Myometrial cell (primary cell): ENCODE results near the gene TMEM208. TPM values are rescaled to one million over a fixed set of nuclear protein-coding genes. Genes with fewer than 3 reads are reported as not detected.

Source experiments
- total RNA-seq: library from RNA; depleted of rRNA; stranded (reverse); fragments of >200 nt; gene quantifications from 2 replicates; pipeline ENCODE4 v1.2.3, GENCODE V29; 2015

Gene TMEM208
- total RNA-seq: 51.3 and 82.9 TPM in 2 replicates

DNA sequence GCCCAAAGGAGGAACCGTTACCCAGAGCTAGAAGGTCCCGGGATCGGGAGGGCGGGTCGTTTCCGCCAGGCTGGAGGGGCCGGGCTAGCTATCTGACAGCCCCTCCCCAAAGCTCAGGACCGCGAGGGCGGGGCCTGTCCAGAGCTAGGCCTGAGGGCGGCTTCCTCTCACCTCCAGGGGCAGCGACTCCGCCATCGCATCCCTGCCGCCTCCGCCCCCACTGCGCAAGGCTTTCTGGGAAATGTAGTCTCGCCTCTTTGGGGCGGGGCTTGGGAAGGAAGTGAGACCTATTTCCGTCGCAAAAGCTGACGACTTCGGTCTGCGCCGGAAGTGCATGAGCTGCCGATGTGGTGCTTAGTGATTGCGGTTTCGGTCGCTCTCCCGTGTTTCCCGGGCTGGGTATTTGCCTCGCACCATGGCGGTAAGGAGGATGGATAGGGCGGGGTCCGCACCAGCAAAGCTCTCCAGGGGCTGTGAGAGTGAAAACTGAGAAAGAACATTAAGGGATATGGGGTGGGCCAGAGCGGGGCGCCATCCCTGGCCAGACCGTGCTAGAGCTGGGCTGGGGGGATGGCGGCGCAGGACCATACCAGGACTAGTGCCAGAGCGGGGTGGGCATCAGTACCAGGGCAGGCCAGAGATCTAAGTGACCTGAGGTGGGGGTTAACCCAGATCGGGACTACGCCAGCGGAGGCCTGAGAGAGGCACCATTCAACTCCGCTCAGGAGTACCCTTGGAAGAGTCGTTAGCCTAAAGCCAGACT, at the start of gene TMEM208:
Gene TMEM208, plus strand, starts transcription at position 327 of the 763 bp plus-strand sequence. Its CDS starts 89 bp downstream, at position 416.

GRCh38 chr16:67183627-67184452, 43.1 kb upstream of the TMEM208 start, which contains the start of gene MATCAP1:
TSS of gene MATCAP1 (minus strand) at chr16:67183963. CDS start at chr16:67180610, 3,353 bp downstream.

GRCh38 chr16:67190041-67190440, 36.9 kb upstream of the TMEM208 start, which contains the start of gene EXOC3L1:
TSS of gene EXOC3L1 (minus strand) at chr16:67190136. CDS start at chr16:67189676, 460 bp downstream.

DNA sequence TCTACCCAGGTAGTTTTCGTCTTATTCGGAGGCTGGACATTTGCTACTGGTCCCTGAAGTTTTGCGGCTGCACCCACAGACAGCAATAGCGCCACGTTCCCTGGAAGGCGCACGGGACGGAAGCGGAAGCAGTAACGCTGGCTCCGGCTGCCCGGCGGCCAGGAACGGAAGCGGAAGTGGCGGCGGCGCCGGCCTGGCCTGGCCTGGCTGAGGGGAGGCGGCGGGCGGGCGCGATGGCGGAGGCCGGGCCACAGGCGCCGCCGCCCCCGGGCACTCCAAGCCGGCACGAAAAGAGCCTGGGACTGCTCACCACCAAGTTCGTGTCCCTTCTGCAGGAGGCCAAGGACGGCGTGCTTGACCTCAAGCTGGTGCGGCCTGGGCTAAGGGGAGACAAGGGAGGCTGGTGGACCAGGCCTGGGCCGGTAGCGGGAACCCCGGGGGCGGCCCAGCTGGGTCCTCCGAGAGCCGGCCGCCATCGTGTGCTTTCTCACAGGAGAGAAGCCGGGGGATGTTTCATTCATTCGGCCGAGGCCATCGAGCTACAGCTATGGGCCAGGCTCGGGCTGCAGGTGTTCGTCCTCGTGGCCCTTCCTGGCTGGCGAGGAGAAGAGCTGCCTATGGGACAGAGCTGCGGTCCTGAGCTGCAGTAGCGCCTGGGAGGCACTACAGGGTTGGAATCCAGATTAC, 34.8 kb upstream of the TMEM208 start, which contains the start of gene E2F4:
Gene E2F4, plus strand, starts transcription at position 161 of the 687 bp plus-strand sequence. Its CDS starts 73 bp downstream, at position 234.

DNA sequence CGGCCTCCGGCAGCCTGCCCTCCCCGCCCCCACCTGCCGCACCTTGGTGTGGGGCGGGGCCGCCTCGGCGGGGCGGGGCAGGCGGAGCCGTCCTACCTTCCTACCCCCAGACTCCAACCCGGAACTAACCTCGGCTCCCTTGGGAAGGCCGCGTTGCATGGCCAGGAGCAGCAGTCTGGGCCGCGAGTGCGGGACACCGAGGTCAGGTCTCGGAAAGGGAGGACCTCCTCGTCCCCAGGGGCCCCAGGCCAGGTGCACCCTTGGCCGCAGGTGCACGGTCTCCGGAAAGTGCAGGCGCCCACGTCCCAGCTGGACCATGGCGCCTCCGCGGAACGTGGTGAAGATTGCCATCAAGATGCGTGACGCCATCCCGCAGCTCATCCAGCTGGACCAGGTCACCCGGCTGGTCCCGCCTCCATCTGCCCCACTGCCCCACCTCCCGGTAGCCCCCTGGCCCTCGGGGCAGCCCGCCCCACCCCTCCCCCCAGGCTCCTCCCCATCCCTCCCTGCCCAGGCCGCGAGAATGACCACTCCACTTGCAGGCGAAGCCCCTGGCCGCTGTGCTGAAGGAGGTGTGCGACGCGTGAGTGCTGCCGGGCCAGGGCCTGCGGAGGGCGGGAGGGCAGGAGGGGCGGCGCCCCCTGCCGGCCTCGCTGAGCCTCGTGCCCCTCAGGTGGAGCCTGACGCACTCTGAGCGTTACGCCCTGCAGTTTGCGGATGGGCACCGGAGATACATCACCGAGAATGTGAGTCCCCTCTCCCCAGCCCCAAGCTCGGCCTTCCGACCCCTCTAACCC, 27.7 kb upstream of the TMEM208 start, which contains the start of gene ELMO3:
Gene ELMO3, plus strand, starts transcription at position 121 of the 797 bp plus-strand sequence. Its CDS starts 196 bp downstream, at position 317.

DNA sequence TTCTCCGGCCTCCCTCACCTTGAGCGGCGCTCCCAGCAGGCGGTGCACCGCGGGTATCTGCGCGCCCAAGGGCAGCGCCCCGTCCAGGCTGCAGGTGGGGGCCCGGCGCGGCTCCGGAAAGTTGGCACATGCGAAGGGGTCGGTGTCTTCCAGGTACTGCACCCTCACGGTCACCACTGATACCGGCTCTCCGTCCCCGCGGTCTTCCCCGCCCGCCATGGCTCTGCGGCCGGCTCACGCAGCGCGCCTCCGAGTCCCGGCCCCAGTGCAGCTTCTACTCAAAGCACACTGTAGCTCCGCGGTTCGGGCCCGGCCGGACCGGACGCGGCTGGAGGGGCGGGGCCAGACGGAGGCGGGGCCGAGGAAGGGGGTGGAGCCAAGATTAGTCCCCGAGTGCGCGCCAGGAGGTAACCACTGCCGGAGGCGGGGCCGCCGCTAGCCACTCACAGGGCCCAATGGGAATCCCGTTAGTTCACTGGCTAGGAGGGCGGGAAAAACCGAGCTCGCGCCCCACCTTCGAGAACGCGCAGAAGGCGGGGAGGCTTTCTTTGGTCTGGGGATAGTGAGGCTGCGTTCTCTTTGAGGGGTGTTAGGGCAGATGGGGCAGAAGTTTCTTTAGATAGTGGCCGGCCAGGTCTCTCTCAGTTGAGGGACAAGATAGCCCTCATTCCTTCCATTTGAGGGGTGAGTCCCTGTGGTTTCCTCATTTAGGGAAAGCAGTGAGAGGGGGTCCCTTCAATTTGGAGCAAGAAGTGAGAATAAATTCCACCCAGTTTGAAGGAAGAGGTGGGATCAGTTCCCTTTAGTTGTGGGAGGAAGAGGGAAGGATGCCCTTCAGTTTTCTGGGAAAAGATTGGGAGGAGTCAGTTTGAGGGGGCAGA, 20.5 kb downstream of the TMEM208 start, which contains the start of gene FHOD1:
Gene FHOD1, minus strand, starts transcription at position 290 of the 881 bp plus-strand sequence. Its CDS starts 71 bp downstream, at position 219.

GRCh38 chr16:67248401-67249177, 21.7 kb downstream of the TMEM208 start, which contains the start of gene SLC9A5:
TSS of gene SLC9A5 (plus strand) at chr16:67248979. CDS start at chr16:67249015, 36 bp downstream.

Other genes starting within 250 kb of the TMEM208 start
- 2.5 and 3.2 TPM in 2 replicates for gene CES4A, start 238.5 kb upstream of the TMEM208 start, total RNA-seq
- 37.2 and 62.0 TPM in 2 replicates for gene CBFB, start 198.0 kb upstream of the TMEM208 start, total RNA-seq
- 13.5 and 13.8 TPM in 2 replicates for gene PHAF1, start 117.2 kb upstream of the TMEM208 start, total RNA-seq
- gene B3GNT9, start 76.1 kb upstream of the TMEM208 start, total RNA-seq: 37.2 and 42.5 TPM in 2 replicates
- gene TRADD, start 67.2 kb upstream of the TMEM208 start, total RNA-seq: 32.9 and 33.7 TPM in 2 replicates
- gene FBXL8, start 67.2 kb upstream of the TMEM208 start, total RNA-seq: 17.0 and 17.4 TPM in 2 replicates
- gene HSF4, start 62.4 kb upstream of the TMEM208 start, total RNA-seq: 0.86 and 3.4 TPM in 2 replicates
- 16.7 and 22.9 TPM in 2 replicates for gene NOL3, start 56.6 kb upstream of the TMEM208 start, total RNA-seq
- 4.3 and 15.6 TPM in 2 replicates for gene MATCAP1, start 43.2 kb upstream of the TMEM208 start, total RNA-seq
- not detected in 2 replicates for gene EXOC3L1, start 37.0 kb upstream of the TMEM208 start, total RNA-seq
- gene E2F4, start 35.0 kb upstream of the TMEM208 start, total RNA-seq: 89.7 and 95.9 TPM in 2 replicates
- gene ELMO3, start 28.0 kb upstream of the TMEM208 start, total RNA-seq: 0.58 and 1.6 TPM in 2 replicates
- gene FHOD1, start 20.4 kb downstream of the TMEM208 start, total RNA-seq: 24.6 and 36.6 TPM in 2 replicates
- gene SLC9A5, start 21.8 kb downstream of the TMEM208 start, total RNA-seq: 1.4 and 3.2 TPM in 2 replicates
- 17.3 and 27.3 TPM in 2 replicates for gene PLEKHG4, start 52.4 kb downstream of the TMEM208 start, total RNA-seq
- under 0.01 TPM in 1 of 2 replicates, not detected in the other for gene KCTD19, start 99.6 kb downstream of the TMEM208 start, total RNA-seq
- gene LRRC36, start 99.7 kb downstream of the TMEM208 start, total RNA-seq: 0.71 TPM in 1 of 2 replicates, not detected in the other
- 0.29 and 3.2 TPM in 2 replicates for gene TPPP3, start 166.4 kb downstream of the TMEM208 start, total RNA-seq
- gene ZDHHC1, start 189.3 kb downstream of the TMEM208 start, total RNA-seq: 7.4 and 8.9 TPM in 2 replicates
- not detected in 2 replicates for gene HSD11B2, start 204.0 kb downstream of the TMEM208 start, total RNA-seq